Hepatic stellate cell (primary cell): Measurements from ENCODE around the gene MBIP.
A peak's percentile ranks its signal among the peaks of the same experiment; 100 is the strongest.
"Not testable (repeated sequence)": the region's sequence is repeated elsewhere in the genome, so short reads cannot be mapped to it uniquely, and the experiment has no call there.

Experiments
- DNase-seq: peaks from one replicate; pipeline ENCODE4 v3.0.0; 2011; ENCODE audit warnings: low spot score

The MBIP gene

GRCh38 chr14:36320200-36320896 lies at the start of gene MBIP:
TSS of gene MBIP (minus strand) at chr14:36320637. CDS start at chr14:36320588, 49 bp downstream.
- DNase-seq: peak; percentile 91

GRCh38 chr14:36367985-36368774 lies 47.7 kb upstream of the MBIP start:
- no peak for DNase-seq

- DNase-seq: no peak
Measured at GRCh38 chr14:36365766-36366165, 45.3 kb upstream of the MBIP start.

GRCh38 chr14:36363704-36364103 lies 43.3 kb upstream of the MBIP start:
- DNase-seq: no peak

- no peak for DNase-seq
Measured at GRCh38 chr14:36362648-36363047, 42.2 kb upstream of the MBIP start.

GRCh38 chr14:36361210-36361853 lies 40.9 kb upstream of the MBIP start:
- DNase-seq: no peak

- DNase-seq: no peak
Measured at GRCh38 chr14:36356862-36357261, 36.4 kb upstream of the MBIP start.

GRCh38 chr14:36346052-36346451 lies 25.6 kb upstream of the MBIP start:
- no peak for DNase-seq

- DNase-seq: no peak
Measured at GRCh38 chr14:36344211-36344610, 23.8 kb upstream of the MBIP start.

GRCh38 chr14:36341811-36342210 lies 21.4 kb upstream of the MBIP start:
- DNase-seq: not testable (repeated sequence)

- no peak for DNase-seq
Measured at GRCh38 chr14:36340276-36340890, 19.9 kb upstream of the MBIP start.

GRCh38 chr14:36339816-36340215 lies 19.4 kb upstream of the MBIP start:
- no peak for DNase-seq

GRCh38 chr14:36333119-36333518 lies 12.7 kb upstream of the MBIP start:
- DNase-seq: no peak

GRCh38 chr14:36327573-36327972 lies 7.1 kb upstream of the MBIP start:
- not testable (repeated sequence) for DNase-seq

GRCh38 chr14:36325853-36326252 lies 5.4 kb upstream of the MBIP start:
- no peak for DNase-seq

GRCh38 chr14:36324897-36325296 lies 4.5 kb upstream of the MBIP start:
- no peak for DNase-seq

GRCh38 chr14:36320897-36321381 lies 502 bp upstream of the MBIP start:
- DNase-seq: no peak

- no peak for DNase-seq
Measured at GRCh38 chr14:36319899-36320199, 588 bp downstream of the MBIP start.

- no peak for DNase-seq
Measured at GRCh38 chr14:36317650-36318049, 2.8 kb downstream of the MBIP start.

- DNase-seq: no peak
Measured at GRCh38 chr14:36316131-36316530, 4.3 kb downstream of the MBIP start.

GRCh38 chr14:36315159-36315853 lies 5.1 kb downstream of the MBIP start:
- DNase-seq: no peak

- no peak for DNase-seq
Measured at GRCh38 chr14:36313898-36314297, 6.5 kb downstream of the MBIP start.
